Measurements from ENCODE around the gene CCN2. TPM values are rescaled to one million over a fixed set of nuclear protein-coding genes. Genes with fewer than 3 reads are reported as not detected.

The CCN2 gene, protein sequence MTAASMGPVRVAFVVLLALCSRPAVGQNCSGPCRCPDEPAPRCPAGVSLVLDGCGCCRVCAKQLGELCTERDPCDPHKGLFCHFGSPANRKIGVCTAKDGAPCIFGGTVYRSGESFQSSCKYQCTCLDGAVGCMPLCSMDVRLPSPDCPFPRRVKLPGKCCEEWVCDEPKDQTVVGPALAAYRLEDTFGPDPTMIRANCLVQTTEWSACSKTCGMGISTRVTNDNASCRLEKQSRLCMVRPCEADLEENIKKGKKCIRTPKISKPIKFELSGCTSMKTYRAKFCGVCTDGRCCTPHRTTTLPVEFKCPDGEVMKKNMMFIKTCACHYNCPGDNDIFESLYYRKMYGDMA
- total RNA-seq (2021; fragmentation: NEBNext Ultra II Directional; extraction: Animal tissue kit (Norgen Biotek cat#: 25700)) (105 and 107 TPM in 2 replicates), polyA plus RNA-seq (2011; rRNA removed) (25.0 and 47.5 TPM in 2 replicates), polyA minus RNA-seq (2011; rRNA and poly(A)+ RNA removed) (15.8 and 28.5 TPM in 2 replicates)
- 41.2 TPM for polyA plus RNA-seq (2011; cell fraction: cytosol; rRNA removed)
- polyA plus RNA-seq (2011; cell fraction: nucleus; rRNA removed): 63.0 TPM
- 45.9 to 78.2 TPM (median 57.8 TPM) in 4 replicates for polyA plus RNA-seq (2012, experiment 1 of 2)
- 40.3 TPM for polyA plus RNA-seq (2012, experiment 2 of 2)
- 74.6 TPM for polyA plus RNA-seq (2013, experiment 1 of 2)
- 92.4 TPM for polyA plus RNA-seq (2013, experiment 2 of 2)
- 40.0 TPM for polyA minus RNA-seq (2011; cell fraction: cytosol; rRNA and poly(A)+ RNA removed)
- 69.8 TPM for polyA minus RNA-seq (2011; cell fraction: nucleus; rRNA and poly(A)+ RNA removed)
- long read RNA-seq, experiment 1, transcript CTGF-201 (5 exons, 2,339 nt): major isoform, 73 of 151 reads
- long read RNA-seq, experiment 1, partial matches to known transcripts: 78 of 151 reads
- long read RNA-seq, experiment 1, other reads (novel, unspliced or antisense): 0 of 151 reads
- long read RNA-seq, experiment 2, partial matches to known transcripts: 0 of 4 reads
- long read RNA-seq, experiment 2, other reads (novel, unspliced or antisense): 4 of 4 reads

DNA sequence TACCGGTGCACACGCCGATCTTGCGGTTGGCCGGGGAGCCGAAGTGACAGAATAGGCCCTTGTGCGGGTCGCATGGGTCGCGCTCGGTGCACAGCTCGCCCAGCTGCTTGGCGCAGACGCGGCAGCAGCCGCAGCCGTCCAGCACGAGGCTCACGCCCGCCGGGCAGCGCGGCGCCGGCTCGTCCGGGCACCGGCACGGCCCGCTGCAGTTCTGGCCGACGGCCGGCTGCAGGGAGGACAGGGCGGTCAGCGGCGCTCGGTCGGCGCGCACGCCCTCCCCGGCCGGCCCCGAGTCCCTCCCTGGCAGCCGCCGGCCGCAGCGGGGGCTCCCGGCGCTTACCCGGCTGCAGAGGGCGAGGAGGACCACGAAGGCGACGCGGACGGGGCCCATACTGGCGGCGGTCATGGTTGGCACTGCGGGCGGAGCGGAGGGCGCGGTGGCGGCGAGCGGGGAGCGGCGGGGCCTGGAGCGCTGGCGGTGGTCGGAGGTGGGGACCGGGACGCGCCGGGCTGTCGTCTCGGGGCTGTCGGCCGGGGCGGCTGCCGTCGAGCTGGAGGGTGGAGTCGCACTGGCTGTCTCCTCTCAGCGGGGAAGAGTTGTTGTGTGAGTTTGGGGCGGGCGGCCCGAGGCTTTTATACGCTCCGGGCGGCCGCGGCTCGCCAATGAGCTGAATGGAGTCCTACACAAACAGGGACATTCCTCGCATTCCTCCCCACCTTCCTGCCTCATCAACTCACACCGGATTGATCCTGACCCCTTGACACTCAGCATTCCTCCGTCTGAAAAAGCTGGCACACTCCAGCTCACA, at the start of gene CCN2:
Gene CCN2 (minus strand): TSS at position 606 of the 809 bp plus-strand sequence. CDS start 200 bp downstream, at position 406.
- FAIRE-seq (peak; percentile 92), DNase-seq (ENCODE audit: low read depth in 1 of 2, low spot score in 2 of 2) (peak; percentile 94 to 96)
- Histone ChIP-seq H3K27ac (ENCODE audit: low read depth, low read length) (peak within 1 kb of the TSS; percentile 84), H3K4me2 (ENCODE audit: insufficient read depth in 1 of 2, low read depth in 2 of 2, low read length in 2 of 2) (peak within 1 kb of the TSS; percentile 99 to 100), H3K36me3 (ENCODE audit: control insufficient read depth in 2 of 4, insufficient read depth in 4 of 4, low read length in 3 of 4) (peaks cover 2 to 35% (median 16%) of the 10 kb centered on the region in 4 experiments; a peak in 7 of 8 replicates), H3K9ac (replicated peaks in 1 of 4; ENCODE audit: extremely low read depth in 1 of 4, low read depth in 3 of 4, low read length in 3 of 4) (peak within 1 kb of the TSS; percentile 79 to 99 (median 90)), H3K79me1 (ENCODE audit: low read depth, low read length) (peaks cover 2% of the 10 kb centered on the region; the same call in 1 of the 2 replicates), H3K4me3 (ENCODE audit: extremely low read depth in 1 of 4, insufficient read depth in 2 of 4, low read depth in 3 of 4, low read length in 4 of 4) (peak within 1 kb of the TSS; percentile 72 to 98 (median 90)), H4K20me1 (replicated peaks in 1 of 2; ENCODE audit: control insufficient read depth in 1 of 2, insufficient read depth in 2 of 2, low read length in 2 of 2) (peaks cover 18 to 19% of the 10 kb centered on the region in 2 experiments), H3K4me1 (replicated peaks in 1 of 4; ENCODE audit: control insufficient read depth in 3 of 4, insufficient read depth in 4 of 4, low read length in 3 of 4) (peaks cover 15 to 36% (median 24%) of the 10 kb centered on the region in 4 experiments), H3K23me2 (ENCODE audit: low read depth, low read length) (peaks cover 8% of the 10 kb centered on the region), H3K4ac (replicated peaks; ENCODE audit: insufficient read length, low read depth, low read length) (no peak within 1 kb of the TSS), H3K27me3 (replicated peaks in 1 of 4; ENCODE audit: control insufficient read depth in 3 of 4, extremely low read depth in 1 of 4, insufficient read depth in 3 of 4, low read length in 3 of 4) (no peaks in the 10 kb centered on the region), H3K18ac (ENCODE audit: extremely low read depth, low read length) (peak within 1 kb of the TSS; percentile 79), H2AK5ac (ENCODE audit: low read depth, low read length) (peak within 1 kb of the TSS; percentile 95), H2BK15ac (ENCODE audit: low read length) (no peak within 1 kb of the TSS), H2BK120ac (replicated peaks; ENCODE audit: low read depth, low read length) (no peak within 1 kb of the TSS), H2BK5ac (ENCODE audit: low read depth, low read length) (peak within 1 kb of the TSS; percentile 77), H3K23ac (ENCODE audit: insufficient read length) (no peak within 1 kb of the TSS), H3K14ac (ENCODE audit: insufficient read length) (no peak within 1 kb of the TSS), H3K56ac (replicated peaks; ENCODE audit: insufficient read length, low read depth, low read length) (no peak within 1 kb of the TSS), H3K79me2 (ENCODE audit: control insufficient read depth in 1 of 2, insufficient read depth in 2 of 2, low read length in 2 of 2) (peaks cover 0 to 30% of the 10 kb centered on the region in 2 experiments; a peak in 3 of 4 replicates), H4K8ac (ENCODE audit: extremely low read depth, insufficient read depth, low read length) (peak within 1 kb of the TSS; percentile 98), H2BK12ac (ENCODE audit: low read depth, low read length) (peak within 1 kb of the TSS; percentile 94), H3K9me3 (ENCODE audit: insufficient read depth in 2 of 2, low read depth in 1 of 2, low read length in 1 of 2) (no peaks in the 10 kb centered on the region), H4K5ac (ENCODE audit: insufficient read length, low read depth, low read length) (peak within 1 kb of the TSS; percentile 84), H2BK20ac (ENCODE audit: low read length) (peak within 1 kb of the TSS; percentile 62; the same call in 1 of the 2 replicates), H2AFZ (ENCODE audit: low read length) (no peak within 1 kb of the TSS), H4K91ac (replicated peaks; ENCODE audit: insufficient read length, low read length) (peak within 1 kb of the TSS; percentile 61)
- ChIA-PET POLR2A (ENCODE audit: partially characterized antibody) (interaction anchor here (0.6 to 8.8 kb wide), 80 partner anchors 10 to 868 kb away, joined by 3 to 216 read pairs (median 4); partner anchors contain the start of gene RPS12), CTCF (ENCODE audit: partially characterized antibody) (interaction anchor here (0.6 to 5.4 kb wide), 15 partner anchors 9 to 961 kb away, joined by 3 to 36 read pairs (median 3); no protein-coding TSS in a partner anchor)
- 1% methylated on average over 46 of the region's 97 CpGs; no CpG with 5 or more reads in 1 of the 2 experiments for WGBS, 2 experiments (ENCODE audit: extremely low coverage in 1 of 2, insufficient coverage in 1 of 2, insufficient read length in 1 of 2, insufficient replicate concordance in 2 of 2, low coverage in 1 of 2, low lambda C conversion rate in 2 of 2, missing lambda C conversion rate in 1 of 2)
- peak; percentile 97 for TF ChIP-seq TBP (IDR thresholded peaks at IDR 0.05; ENCODE audit: low read depth, low read length)
- no peak for TF ChIP-seq GABPA (IDR thresholded peaks at IDR 0.05; ENCODE audit: borderline replicate concordance, insufficient read depth, low read length)
- TF ChIP-seq HDAC2 (IDR thresholded peaks at IDR 0.05; ENCODE audit: borderline replicate concordance in 1 of 2, low read depth in 2 of 2, low read length in 2 of 2): no peak
- TF ChIP-seq, protein P1, sequence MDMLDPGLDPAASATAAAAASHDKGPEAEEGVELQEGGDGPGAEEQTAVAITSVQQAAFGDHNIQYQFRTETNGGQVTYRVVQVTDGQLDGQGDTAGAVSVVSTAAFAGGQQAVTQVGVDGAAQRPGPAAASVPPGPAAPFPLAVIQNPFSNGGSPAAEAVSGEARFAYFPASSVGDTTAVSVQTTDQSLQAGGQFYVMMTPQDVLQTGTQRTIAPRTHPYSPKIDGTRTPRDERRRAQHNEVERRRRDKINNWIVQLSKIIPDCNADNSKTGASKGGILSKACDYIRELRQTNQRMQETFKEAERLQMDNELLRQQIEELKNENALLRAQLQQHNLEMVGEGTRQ (IDR thresholded peaks at IDR 0.05; ENCODE audit: low read length): peak; percentile 75
